Non-pigmented ciliary epithelial cell (primary cell): ENCODE results near the gene MYLK2.

ENCODE experiments used
- DNase-seq: peaks from one replicate; pipeline ENCODE4 v3.0.0-alpha.2; 2010; ENCODE audit warnings: low read depth

Gene MYLK2

GRCh38 chr20:31872406-31872805 lies 53.2 kb downstream of the MYLK2 start:
- no peak for DNase-seq

GRCh38 chr20:31875671-31876070 lies 56.5 kb downstream of the MYLK2 start:
- no peak for DNase-seq

- DNase-seq = no peak
Observed at GRCh38 chr20:31877684-31878083, 58.5 kb downstream of the MYLK2 start.

GRCh38 chr20:31879143-31879987 lies 60.2 kb downstream of the MYLK2 start:
- DNase-seq = peak; percentile 71

DNA sequence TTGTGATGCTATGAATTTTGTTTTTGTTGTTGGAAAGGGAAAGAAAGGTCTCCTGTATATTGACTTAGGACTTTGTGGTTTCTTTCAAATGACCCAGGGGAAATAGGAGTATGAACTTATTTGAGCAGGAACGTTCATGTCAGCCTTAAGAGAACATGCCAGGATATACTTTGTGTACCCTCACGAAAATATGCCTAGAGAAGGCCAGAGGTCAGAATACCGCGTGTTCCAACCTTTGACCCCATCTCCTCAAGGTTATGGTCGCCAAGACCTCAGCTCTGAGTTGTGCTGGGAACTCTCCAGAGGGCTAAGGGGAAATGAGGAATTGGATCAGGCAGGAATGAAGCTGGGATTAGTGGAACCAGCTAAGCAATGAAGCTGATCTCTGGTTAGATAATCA lies 62.8 kb downstream of the MYLK2 start:
- DNase-seq = no peak

GRCh38 chr20:31883829-31884228 lies 64.7 kb downstream of the MYLK2 start:
- DNase-seq = no peak
